GM23338 (cell line): ENCODE measurements around the gene ZNF202. TPM values are rescaled to one million over a fixed set of nuclear protein-coding genes. Genes with fewer than 3 reads are reported as not detected.
A peak's percentile ranks its signal among the peaks of the same experiment; 100 is the strongest.

ENCODE experiments used
- ATAC-seq: fragments of 200-7000 bp; cut with Tn5 transposase; 3 replicates; pipeline ENCODE4 v1.9.1; 2020
- DNase-seq: peaks from one replicate; pipeline ENCODE4 v3.0.0-alpha.2; 2015; ENCODE audit warnings: low spot score
- H2AFZ ChIP-seq: fragments of 200-600 bp; sonication (generic); 2 replicates; pipeline ENCODE4 v1.8.0; 2016; ENCODE audit warnings: antibody characterized with exemption, mild to moderate bottlenecking, moderate library complexity
- H3F3A ChIP-seq: fragments of 200-600 bp; sonication (generic); replicated peaks from 2 replicates; pipeline ENCODE4 v1.8.0; 2017; ENCODE audit warnings: antibody characterized with exemption, mixed run types, low read depth
- H3K27ac ChIP-seq: fragments of 200-600 bp; sonication (generic); 2 replicates; pipeline ENCODE4 v1.6.1; 2016; ENCODE audit warnings: low read depth
- H3K27me3 ChIP-seq: fragments of 200-600 bp; sonication (generic); 2 replicates; pipeline ENCODE4 v1.8.0; 2016; ENCODE audit warnings: mild to moderate bottlenecking, mixed run types, moderate library complexity; ENCODE audit not compliant: insufficient read depth
- H3K36me3 ChIP-seq: fragments of 200-600 bp; sonication (generic); 2 replicates; pipeline ENCODE4 v1.8.0; 2016; ENCODE audit warnings: mild to moderate bottlenecking; ENCODE audit not compliant: insufficient read depth
- H3K4me1 ChIP-seq: fragments of 200-600 bp; sonication (generic); 2 replicates; pipeline ENCODE4 v1.8.0; 2016; ENCODE audit warnings: mild to moderate bottlenecking, moderate library complexity; ENCODE audit not compliant: insufficient read depth
- H3K4me2 ChIP-seq: fragments of 200-600 bp; sonication (generic); 2 replicates; pipeline ENCODE4 v1.7.1; 2017; ENCODE audit warnings: mixed run types
- H3K4me3 ChIP-seq: fragments of 200-600 bp; sonication (generic); 2 replicates; pipeline ENCODE4 v1.6.1; 2016; ENCODE audit warnings: mixed run types
- H3K79me2 ChIP-seq: fragments of 200-600 bp; sonication (generic); replicated peaks from 2 replicates; pipeline ENCODE4 v1.8.0; 2017; ENCODE audit warnings: mild to moderate bottlenecking; ENCODE audit not compliant: insufficient read depth
- H3K9me2 ChIP-seq: fragments of 200-600 bp; sonication (generic); 2 replicates; pipeline ENCODE4 v1.8.0; 2017; ENCODE audit not compliant: insufficient read depth
- H4K20me1 ChIP-seq: fragments of 200-600 bp; sonication (generic); replicated peaks from 2 replicates; pipeline ENCODE4 v1.8.0; 2017; ENCODE audit warnings: mild to moderate bottlenecking; ENCODE audit not compliant: insufficient read depth
- H3K27ac Mint-ChIP-seq: 2 replicates; pipeline ENCODE4 v1.8.0; 2020; ENCODE audit warnings: inconsistent platforms, mild to moderate bottlenecking, moderate library complexity, mixed read lengths
- H3K27me3 Mint-ChIP-seq: 3 replicates; pipeline ENCODE4 v1.8.0; 2022; ENCODE audit warnings: low read depth, mild to moderate bottlenecking, moderate library complexity, mixed read lengths, inconsistent platforms; ENCODE audit not compliant: insufficient read depth, poor library complexity
- H3K36me3 Mint-ChIP-seq: 3 replicates; pipeline ENCODE4 v1.8.0; 2021; ENCODE audit warnings: low read depth, mild to moderate bottlenecking, inconsistent platforms, moderate library complexity, mixed read lengths
- H3K4me1 Mint-ChIP-seq: 3 replicates; pipeline ENCODE4 v1.8.0; 2020; ENCODE audit warnings: mild to moderate bottlenecking, inconsistent platforms, mixed read lengths
- H3K4me3 Mint-ChIP-seq: 3 replicates; pipeline ENCODE4 v1.8.0; 2021; ENCODE audit warnings: moderate library complexity, mild to moderate bottlenecking, inconsistent platforms, mixed read lengths
- H3K9me3 Mint-ChIP-seq: 3 replicates; pipeline ENCODE4 v1.8.0; 2020; ENCODE audit warnings: moderate library complexity, mild to moderate bottlenecking, inconsistent platforms, mixed read lengths
- CREB1 ChIP-seq: fragments of 250-450 bp; sonication (Bioruptor Pico); IDR thresholded peaks from 2 replicates; pipeline ENCODE4 v1.5.0; 2020; ENCODE audit warnings: low read depth, mild to moderate bottlenecking, moderate library complexity
- CTCF ChIP-seq, 2 experiments: fragments of 200-600 bp in 1 of 2; sonication (generic) in 1 of 2; conservative IDR thresholded peaks; 2 replicates each; pipeline versions ENCODE4 v1.5.1 to v1.6.1; 2016 to 2017; ENCODE audit warnings: antibody characterized with exemption in 2 of 2, low read depth in 2 of 2, mild to moderate bottlenecking in 2 of 2, moderate library complexity in 1 of 2
- EZH2 ChIP-seq: fragments of 200-600 bp; sonication (generic); IDR thresholded peaks from one replicate; pipeline ENCODE4 v1.8.0; 2017; ENCODE audit warnings: antibody characterized with exemption, mild to moderate bottlenecking, low read depth; ENCODE audit not compliant: unreplicated experiment
- EZH2phosphoT487 ChIP-seq: fragments of 200-600 bp; sonication (generic); IDR thresholded peaks from one replicate; pipeline ENCODE4 v1.8.1; 2018; ENCODE audit warnings: antibody characterized with exemption; ENCODE audit not compliant: unreplicated experiment
- JUNB ChIP-seq: IDR thresholded peaks from one replicate; pipeline ENCODE4 v1.6.1; 2016; ENCODE audit warnings: antibody characterized with exemption; ENCODE audit not compliant: unreplicated experiment
- NANOG ChIP-seq: IDR thresholded peaks from 2 replicates; pipeline ENCODE4 v1.6.1; 2016; ENCODE audit warnings: antibody characterized with exemption, borderline replicate concordance
- POLR2AphosphoS5 ChIP-seq: IDR thresholded peaks from 2 replicates; pipeline ENCODE4 v1.6.1; 2016; ENCODE audit warnings: antibody characterized with exemption, low read depth
- REST ChIP-seq: IDR thresholded peaks from one replicate; pipeline ENCODE4 v1.6.1; 2018; ENCODE audit warnings: antibody characterized with exemption; ENCODE audit not compliant: unreplicated experiment
- STAT1 ChIP-seq: IDR thresholded peaks from one replicate; pipeline ENCODE4 v1.6.1; 2016; ENCODE audit warnings: antibody characterized with exemption; ENCODE audit not compliant: unreplicated experiment
- ZNF114 ChIP-seq: fragments of 250-450 bp; sonication (Bioruptor Pico); IDR thresholded peaks from 2 replicates; pipeline ENCODE4 v1.5.0; 2020; ENCODE audit warnings: mild to moderate bottlenecking, moderate library complexity
- ZNF331 ChIP-seq: fragments of 250-450 bp; sonication (Bioruptor Pico); IDR thresholded peaks from 2 replicates; pipeline ENCODE4 v1.5.0; 2020; ENCODE audit warnings: low read depth, mild to moderate bottlenecking, moderate library complexity
- polyA plus RNA-seq: library from polyadenylated mRNA; unstranded; fragments of >200 nt; fragmentation: Nextera tagmentation; extraction: Ambion mirVana; gene quantifications from 2 replicates; pipeline ENCODE4 v1.2.1, GENCODE V29; 2016
- total RNA-seq: library from RNA; depleted of rRNA; stranded (reverse); fragments of >200 nt; shearing (Covaris generic); gene quantifications from 2 replicates; pipeline ENCODE4 v1.2.3, GENCODE V29; 2014
- TF ChIP-seq, protein P1 (sequence below): IDR thresholded peaks from 2 replicates; pipeline ENCODE4 v1.6.1; 2016; ENCODE audit warnings: antibody characterized with exemption
- TF ChIP-seq, protein P2 (sequence below): fragments of 250-450 bp; sonication (Bioruptor Pico); IDR thresholded peaks from 2 replicates; pipeline ENCODE4 v1.5.0; 2020; ENCODE audit warnings: mild to moderate bottlenecking, moderate library complexity

The ZNF202 gene
- total and polyA plus RNA-seq, 2 experiments from 2014 or later: 18.2 to 36.7 TPM

DNA sequence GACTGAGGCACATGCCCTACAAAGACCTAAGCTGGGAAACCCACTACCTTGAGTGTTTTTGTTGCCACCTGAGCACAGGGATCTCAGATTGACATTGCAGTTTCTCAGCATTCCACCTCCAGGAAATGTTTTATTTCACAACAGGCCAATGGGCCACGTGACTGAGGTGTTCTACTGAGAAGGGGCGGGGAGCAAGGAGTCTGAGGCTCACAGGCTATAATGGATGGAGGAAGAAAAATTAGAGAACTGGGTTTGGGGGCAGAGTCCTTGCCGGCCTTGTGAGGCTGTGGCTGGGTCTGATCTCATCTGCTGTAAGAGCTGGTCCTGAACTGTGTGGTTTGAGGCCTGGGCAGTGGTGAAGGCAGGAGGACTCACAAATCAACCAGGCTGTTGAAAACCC, 40.7 kb downstream of the ZNF202 start:
- peak; percentile 13 for DNase-seq
- no peaks in the 10 kb centered on the region for H3F3A ChIP-seq
- H3K27me3 ChIP-seq: no peaks in the 10 kb centered on the region
- H4K20me1 ChIP-seq: no peaks in the 10 kb centered on the region
- Mint-ChIP-seq H3K27me3 (peaks cover 7% of the 10 kb centered on the region), H3K4me3 (no peak overlapping the region), H3K4me1 (no peaks in the 10 kb centered on the region; the same call in 2 of the 3 replicates), H3K9me3 (no peaks in the 10 kb centered on the region), H3K27ac (no peak overlapping the region), H3K36me3 (no peaks in the 10 kb centered on the region)
- no peaks in the 10 kb centered on the region for H3K36me3 ChIP-seq
- no peak overlapping the region for H3K4me3 ChIP-seq
- H2AFZ ChIP-seq: no peak overlapping the region; the same call in 1 of the 2 replicates
- ATAC-seq: no peak
- H3K79me2 ChIP-seq: no peaks in the 10 kb centered on the region
- no peaks in the 10 kb centered on the region for H3K9me2 ChIP-seq
- H3K4me1 ChIP-seq: no peaks in the 10 kb centered on the region
- H3K27ac ChIP-seq: no peak overlapping the region
- TF ChIP-seq ZNF114 (CRISPR knock-in tag): no peak
- no peak for TF ChIP-seq REST
- TF ChIP-seq, protein P1, sequence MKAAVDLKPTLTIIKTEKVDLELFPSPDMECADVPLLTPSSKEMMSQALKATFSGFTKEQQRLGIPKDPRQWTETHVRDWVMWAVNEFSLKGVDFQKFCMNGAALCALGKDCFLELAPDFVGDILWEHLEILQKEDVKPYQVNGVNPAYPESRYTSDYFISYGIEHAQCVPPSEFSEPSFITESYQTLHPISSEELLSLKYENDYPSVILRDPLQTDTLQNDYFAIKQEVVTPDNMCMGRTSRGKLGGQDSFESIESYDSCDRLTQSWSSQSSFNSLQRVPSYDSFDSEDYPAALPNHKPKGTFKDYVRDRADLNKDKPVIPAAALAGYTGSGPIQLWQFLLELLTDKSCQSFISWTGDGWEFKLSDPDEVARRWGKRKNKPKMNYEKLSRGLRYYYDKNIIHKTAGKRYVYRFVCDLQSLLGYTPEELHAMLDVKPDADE: no peak
- no peak for TF ChIP-seq STAT1
- TF ChIP-seq POLR2AphosphoS5: no peak
- TF ChIP-seq EZH2: no peak
- no peak for TF ChIP-seq CREB1 (CRISPR knock-in tag)
- no peak for TF ChIP-seq CTCF (conservative IDR thresholded peaks at IDR 0.05; ENCODE audit: low read depth in 2 of 2)
- TF ChIP-seq JUNB: no peak
- TF ChIP-seq EZH2phosphoT487: no peak
- TF ChIP-seq NANOG: no peak
- TF ChIP-seq, protein P2, sequence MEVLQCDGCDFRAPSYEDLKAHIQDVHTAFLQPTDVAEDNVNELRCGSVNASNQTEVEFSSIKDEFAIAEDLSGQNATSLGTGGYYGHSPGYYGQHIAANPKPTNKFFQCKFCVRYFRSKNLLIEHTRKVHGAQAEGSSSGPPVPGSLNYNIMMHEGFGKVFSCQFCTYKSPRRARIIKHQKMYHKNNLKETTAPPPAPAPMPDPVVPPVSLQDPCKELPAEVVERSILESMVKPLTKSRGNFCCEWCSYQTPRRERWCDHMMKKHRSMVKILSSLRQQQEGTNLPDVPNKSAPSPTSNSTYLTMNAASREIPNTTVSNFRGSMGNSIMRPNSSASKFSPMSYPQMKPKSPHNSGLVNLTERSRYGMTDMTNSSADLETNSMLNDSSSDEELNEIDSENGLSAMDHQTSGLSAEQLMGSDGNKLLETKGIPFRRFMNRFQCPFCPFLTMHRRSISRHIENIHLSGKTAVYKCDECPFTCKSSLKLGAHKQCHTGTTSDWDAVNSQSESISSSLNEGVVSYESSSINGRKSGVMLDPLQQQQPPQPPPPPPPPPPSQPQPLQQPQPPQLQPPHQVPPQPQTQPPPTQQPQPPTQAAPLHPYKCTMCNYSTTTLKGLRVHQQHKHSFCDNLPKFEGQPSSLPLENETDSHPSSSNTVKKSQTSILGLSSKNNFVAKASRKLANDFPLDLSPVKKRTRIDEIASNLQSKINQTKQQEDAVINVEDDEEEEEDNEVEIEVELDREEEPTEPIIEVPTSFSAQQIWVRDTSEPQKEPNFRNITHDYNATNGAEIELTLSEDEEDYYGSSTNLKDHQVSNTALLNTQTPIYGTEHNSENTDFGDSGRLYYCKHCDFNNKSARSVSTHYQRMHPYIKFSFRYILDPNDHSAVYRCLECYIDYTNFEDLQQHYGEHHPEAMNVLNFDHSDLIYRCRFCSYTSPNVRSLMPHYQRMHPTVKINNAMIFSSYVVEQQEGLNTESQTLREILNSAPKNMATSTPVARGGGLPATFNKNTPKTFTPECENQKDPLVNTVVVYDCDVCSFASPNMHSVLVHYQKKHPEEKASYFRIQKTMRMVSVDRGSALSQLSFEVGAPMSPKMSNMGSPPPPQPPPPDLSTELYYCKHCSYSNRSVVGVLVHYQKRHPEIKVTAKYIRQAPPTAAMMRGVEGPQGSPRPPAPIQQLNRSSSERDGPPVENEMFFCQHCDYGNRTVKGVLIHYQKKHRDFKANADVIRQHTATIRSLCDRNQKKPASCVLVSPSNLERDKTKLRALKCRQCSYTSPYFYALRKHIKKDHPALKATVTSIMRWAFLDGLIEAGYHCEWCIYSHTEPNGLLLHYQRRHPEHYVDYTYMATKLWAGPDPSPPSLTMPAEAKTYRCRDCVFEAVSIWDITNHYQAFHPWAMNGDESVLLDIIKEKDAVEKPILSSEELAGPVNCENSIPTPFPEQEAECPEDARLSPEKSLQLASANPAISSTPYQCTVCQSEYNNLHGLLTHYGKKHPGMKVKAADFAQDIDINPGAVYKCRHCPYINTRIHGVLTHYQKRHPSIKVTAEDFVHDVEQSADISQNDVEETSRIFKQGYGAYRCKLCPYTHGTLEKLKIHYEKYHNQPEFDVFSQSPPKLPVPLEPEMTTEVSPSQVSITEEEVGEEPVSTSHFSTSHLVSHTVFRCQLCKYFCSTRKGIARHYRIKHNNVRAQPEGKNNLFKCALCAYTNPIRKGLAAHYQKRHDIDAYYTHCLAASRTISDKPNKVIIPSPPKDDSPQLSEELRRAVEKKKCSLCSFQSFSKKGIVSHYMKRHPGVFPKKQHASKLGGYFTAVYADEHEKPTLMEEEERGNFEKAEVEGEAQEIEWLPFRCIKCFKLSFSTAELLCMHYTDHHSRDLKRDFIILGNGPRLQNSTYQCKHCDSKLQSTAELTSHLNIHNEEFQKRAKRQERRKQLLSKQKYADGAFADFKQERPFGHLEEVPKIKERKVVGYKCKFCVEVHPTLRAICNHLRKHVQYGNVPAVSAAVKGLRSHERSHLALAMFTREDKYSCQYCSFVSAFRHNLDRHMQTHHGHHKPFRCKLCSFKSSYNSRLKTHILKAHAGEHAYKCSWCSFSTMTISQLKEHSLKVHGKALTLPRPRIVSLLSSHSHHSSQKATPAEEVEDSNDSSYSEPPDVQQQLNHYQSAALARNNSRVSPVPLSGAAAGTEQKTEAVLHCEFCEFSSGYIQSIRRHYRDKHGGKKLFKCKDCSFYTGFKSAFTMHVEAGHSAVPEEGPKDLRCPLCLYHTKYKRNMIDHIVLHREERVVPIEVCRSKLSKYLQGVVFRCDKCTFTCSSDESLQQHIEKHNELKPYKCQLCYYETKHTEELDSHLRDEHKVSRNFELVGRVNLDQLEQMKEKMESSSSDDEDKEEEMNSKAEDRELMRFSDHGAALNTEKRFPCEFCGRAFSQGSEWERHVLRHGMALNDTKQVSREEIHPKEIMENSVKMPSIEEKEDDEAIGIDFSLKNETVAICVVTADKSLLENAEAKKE (CRISPR knock-in tag): no peak
- no peak for TF ChIP-seq ZNF331 (CRISPR knock-in tag)
- no peak overlapping the region for H3K4me2 ChIP-seq
